GM15510 (cell line): ENCODE data around the gene CMC1.

Experiments
- POLR2A ChIP-seq: IDR thresholded peaks from 3 replicates; pipeline ENCODE4 v1.6.1; 2011; ENCODE audit warnings: borderline replicate concordance; ENCODE audit not compliant: insufficient read length; ENCODE audit errors: extremely low read depth

Gene CMC1

DNA sequence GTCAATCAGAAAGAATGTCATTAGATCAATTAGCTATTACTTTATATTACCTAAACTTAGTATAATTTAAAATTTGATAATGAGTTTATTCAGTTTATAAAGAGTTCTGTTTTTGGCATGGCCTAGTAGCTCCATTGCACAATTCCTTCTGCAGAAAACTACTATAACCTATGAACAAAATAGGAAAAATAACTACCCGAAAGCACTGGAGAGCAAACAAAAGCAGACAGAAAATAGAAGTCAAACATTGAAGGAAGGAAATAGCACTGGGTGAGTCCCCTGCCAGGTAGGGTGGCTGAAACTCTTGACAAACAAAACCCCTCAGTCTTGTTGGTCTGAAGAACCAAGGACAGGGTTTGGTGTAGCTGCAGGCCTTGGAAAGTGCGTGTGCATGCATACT is 37.5 kb downstream of the CMC1 start:
- no peak for TF ChIP-seq POLR2A

DNA sequence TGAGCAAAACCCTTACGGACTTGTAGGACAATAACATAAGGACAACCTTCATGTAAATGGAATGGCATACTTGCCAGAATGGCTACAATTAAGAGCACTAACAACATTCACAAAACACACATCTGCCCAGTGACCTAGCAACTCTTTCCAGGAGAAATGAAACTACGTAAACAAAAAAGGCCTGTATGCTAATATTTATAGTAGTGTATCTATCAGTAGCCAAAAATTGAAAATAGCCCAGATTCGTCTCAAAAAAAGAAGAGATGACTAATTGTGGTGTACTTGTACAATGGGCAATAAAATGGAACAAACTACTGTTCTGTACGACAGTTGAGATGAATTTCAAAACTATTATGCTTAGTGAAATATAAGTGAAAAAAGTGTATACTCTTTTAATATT is 38.4 kb downstream of the CMC1 start:
- TF ChIP-seq POLR2A = no peak

DNA sequence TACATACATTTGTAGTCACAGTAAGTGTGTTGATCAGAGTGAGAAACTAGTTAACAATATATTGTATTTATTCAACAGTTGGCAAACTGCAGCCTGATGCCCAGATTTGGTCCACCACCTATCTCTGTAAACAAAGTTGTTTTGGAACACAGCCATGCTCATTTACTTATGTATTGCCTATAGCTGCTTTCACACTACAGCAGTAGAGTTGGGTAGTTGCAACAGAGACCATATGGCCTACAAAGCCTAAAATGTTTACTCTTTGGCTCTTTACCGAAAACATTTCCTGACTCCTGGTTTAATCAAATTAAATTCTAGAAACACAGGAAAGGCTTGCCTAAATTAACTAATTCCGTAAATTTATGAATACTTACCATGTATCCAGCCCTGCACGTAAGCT is 39.4 kb downstream of the CMC1 start:
- TF ChIP-seq POLR2A = no peak

DNA sequence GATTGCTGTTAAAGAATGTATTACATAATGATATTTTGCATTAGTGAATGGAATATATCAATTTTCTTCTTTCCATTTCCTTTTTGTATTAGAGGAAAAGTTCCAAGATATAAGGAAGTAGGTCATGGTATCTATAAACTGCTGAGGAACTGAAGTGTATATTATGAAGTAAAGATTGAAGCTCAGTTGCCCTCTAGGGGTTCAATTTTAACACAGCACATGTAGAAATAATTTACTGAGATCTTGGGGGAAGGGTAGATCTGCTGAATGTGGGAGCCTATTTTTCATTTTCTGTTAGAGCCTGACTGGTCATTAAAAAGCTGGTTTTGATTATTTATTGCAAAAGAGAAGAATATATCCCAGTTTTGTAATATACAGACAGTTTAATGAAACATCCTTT is 45.2 kb downstream of the CMC1 start:
- no peak for TF ChIP-seq POLR2A

DNA sequence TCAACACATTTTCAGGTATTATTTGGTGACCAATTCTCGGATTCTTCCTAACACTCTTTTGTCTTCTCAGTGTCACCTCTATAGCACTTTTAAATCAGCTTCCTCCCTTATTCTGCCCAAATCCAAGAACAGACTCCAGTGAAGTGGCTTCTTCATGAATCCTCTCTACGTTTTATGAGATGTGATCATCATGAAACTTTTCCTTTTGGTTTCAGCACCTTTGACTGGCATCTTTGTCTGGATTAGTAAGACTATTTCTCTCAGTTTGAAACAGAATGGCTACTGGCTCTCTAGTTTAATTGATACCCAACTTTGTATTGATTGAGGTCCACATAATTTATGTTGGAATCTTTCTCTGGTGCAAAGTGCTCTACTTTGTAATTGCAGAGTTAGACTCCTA is 45.6 kb downstream of the CMC1 start:
- no peak for TF ChIP-seq POLR2A

DNA sequence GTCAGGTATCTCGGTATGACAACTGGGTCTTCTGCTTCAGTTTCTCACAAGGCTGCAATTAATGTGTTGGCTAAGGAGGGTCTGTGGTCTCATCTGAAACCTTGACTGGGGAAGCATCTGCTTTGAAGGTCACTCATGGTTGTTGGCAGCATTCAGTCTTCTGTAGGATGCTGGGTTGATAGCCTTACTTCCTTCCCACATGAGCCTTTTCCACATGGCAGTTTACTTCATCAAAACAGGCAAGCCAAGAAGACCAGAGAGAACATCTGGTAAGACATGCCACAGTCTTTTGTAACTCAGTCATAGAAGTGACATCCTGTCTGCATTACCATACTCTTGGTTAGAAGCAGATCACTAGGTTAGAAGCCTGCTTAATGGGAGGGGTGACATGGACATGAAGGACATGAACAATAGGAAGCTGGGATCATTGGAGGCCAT is 49.5 kb downstream of the CMC1 start:
- TF ChIP-seq POLR2A = no peak

DNA sequence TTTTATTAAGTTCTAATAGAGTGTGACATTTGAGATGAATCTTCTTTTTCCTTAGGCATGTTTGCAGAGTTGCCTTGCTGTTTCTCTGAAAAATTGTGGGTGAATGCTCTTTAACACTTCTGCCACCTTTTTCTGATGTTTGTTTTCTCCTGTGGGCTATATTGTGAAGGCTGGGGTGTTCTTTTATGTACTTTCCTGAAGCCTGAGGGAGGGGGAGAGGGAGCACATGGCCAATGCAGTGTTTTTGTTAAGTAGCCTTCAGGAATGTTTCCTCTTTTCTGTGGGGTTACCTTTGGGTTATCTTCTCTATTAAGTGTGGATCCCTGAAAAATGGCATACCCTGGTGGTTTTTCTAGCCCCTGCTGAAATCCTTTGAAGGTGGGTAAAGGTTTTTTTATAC is 50.2 kb downstream of the CMC1 start:
- no peak for TF ChIP-seq POLR2A

DNA sequence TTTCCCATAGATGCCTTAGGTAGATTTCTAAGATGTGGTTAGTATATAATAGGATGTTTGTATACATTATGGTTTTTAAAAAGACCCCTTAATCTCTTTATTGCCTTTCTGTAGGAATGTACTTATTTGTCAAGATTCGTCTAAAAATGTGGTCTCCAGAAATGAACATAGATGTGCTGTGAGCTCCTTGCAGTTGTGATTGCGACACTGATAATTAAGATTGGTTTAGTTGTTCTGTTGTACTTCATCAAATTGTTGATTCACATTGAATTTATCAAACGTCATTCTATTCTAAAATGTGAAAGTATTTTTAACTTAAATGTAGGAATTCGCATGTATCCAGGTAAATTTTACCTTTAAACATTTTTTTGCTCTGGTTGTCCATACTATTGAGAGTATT is 51.2 kb downstream of the CMC1 start:
- no peak for TF ChIP-seq POLR2A

DNA sequence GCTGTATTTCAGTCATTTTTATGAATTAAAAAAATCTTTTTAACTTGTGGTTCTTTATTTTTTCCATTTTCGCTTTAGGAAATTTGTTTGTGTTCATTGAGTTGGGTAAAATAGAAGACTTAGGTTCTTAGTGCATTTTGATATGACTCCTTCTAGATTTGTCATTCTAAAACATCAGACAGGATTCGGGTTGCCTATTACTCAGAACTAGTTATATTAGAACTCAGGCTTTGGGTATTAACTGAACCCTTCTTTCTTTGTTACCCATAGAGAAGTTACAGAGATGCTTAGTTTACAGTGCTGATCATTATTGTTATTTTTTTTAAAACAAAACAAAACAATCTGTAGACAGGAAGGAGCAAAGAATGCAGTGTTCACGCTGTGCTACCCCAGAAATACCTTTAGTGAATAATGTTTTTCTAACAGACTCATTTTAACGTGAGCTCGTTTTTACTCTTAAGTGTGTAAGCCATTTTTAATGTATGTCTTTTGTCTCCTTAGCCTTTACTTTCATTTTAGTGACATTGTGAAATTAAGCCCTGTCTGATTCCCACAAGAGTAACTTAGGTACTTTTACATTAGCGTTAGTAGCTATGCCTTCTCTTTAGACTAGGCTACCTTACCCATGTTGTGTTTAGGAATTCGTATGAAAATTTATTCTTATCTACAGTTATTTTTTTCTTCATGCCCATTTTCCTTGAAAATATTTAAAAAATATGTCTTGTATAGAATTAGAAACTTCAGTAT is 53.4 kb downstream of the CMC1 start:
- no peak for TF ChIP-seq POLR2A

DNA sequence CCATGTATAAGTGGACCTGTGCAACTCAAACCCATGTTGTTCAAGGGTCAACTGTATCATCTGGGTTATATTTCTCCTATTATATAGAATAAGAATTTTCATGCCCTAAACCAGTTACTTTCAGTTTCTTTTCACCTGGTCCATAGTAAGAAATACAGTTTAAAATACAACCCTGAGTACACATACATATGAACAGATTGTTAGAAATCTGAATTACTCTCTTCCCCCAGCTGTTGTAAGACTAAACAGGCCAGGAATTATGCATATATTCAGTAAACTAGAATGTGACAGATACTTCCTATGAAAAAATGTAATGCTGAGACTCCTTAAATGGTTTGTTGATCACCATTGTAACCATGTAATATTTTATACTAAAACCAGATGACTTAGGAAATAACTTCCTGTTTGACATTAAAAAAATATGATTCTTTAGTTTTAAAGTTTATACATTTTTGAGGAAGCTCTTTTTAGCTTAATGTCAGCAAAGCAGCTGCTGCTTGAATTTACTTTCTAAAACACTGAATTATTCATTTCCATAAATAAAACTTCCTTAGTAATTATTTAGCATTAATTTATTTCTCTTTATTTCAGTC is 54.6 kb downstream of the CMC1 start:
- TF ChIP-seq POLR2A = no peak

DNA sequence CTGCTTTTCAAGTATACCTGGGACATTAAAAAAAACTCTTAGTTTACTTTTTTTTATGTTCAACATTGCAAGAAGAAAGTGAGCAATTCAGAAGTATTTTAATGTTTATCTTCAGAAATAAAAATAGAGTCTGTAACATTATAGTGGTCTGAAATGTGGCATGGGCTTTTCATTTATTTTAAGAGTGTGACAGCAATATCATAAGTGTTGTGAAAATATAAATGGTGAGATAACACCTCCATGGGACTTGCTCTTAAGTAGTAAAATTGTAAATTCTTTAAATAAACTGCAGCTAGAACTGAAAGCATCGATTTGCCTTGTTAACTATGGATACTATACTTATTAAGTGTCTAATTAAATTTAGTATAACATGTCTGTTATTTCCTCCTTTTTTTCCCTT is 58.3 kb downstream of the CMC1 start:
- TF ChIP-seq POLR2A = no peak

DNA sequence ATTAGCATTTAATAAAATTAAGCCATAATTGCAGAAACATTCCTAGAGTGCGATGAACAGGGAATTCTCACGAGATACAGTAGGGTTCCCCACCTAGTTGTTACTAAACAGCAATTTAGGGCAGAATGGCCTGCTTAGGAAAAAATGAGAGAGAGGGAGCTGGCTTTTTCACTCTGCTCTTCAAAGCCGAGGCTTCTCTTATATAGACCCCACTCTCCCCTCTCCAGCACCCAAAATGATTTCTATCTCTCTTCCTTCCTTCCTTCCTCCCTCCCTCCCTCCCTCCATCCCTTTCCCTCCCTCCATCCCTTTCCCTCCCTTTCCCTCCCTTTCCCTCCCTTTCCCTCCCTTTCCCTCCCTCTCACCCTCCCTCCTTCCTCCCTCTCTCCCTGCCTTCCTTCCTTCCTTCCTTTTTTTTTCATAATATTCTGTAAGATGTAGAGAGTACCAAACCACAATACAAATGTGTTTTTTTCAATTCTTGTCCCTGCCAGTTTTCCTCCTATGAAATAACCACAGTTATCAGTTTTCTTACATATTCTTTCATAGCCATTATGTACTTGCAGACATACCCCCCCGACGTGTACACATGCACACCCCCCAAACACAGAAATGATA is 59.0 kb downstream of the CMC1 start:
- TF ChIP-seq POLR2A = no peak

DNA sequence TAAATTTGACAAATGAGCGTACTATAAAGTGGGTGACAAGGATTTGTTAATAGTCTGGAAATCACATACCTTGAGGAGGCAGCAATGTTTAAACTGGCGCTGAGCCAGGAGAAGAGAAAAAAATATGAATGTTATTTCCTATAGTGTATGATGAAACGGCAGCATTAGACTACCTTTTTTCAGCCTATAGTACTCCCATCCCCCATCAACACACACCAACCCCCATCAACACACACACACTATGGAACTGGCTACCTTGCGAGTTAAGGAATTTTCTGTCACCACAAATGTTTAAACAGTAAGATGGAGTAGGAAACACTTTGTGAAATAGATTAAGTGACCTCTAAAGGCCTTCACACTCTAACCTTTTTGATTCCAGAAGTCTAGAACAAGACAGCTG is 60.3 kb downstream of the CMC1 start:
- no peak for TF ChIP-seq POLR2A

DNA sequence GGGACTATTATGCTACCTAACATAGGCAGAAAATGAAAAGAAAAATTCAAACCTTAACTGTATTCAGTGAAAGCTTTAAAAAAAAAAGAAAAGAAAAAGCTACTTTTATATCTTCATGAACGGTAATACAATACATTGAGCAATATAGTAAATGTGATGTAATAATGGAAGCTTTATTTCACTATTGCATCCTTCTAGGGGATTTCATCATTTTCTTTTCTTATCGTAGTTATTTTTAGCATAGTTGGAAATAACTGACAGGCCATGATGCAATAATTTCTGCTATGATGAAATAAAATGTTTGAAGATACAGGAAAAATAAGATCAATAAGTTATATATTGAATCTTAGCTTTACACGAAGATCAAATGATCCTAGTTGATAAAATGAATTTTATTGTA is 66.8 kb downstream of the CMC1 start:
- no peak for TF ChIP-seq POLR2A

DNA sequence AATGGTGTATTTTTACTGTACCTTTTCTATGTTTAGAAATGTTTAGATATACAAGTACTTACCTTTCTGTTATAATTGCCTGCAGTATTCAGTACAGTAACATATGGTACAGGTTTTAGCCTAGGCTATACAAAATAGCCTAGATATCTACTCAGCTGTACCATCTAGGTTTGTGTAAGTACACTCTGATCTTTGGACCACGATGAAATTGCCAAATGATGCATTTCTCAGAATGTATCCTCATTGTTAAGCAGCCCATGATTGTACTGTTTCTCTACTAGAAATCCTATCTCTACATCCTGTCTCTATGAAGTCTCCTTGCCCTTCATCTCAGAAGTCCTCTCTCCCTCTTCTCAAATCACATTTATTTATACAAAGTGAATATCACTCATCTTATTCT is 74.3 kb downstream of the CMC1 start:
- no peak for TF ChIP-seq POLR2A

DNA sequence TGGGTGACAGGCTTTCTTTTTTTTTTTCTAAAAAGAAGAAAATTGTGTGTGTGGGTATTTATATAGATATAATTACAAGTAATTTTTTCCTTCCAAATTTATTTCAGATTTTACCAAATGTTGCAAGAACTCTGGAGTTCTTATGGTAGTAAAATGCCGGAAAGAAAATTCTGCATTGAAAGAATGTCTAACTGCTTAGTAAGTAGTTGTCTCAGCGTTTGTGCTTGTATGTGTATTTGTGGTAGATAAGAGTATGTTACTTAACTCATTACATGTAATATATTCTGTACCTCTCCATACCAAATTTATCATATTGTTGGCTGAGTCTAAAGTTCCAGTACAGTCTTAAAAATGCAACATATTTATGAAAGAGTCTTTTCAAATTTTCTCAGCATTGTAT is 74.8 kb downstream of the CMC1 start:
- no peak for TF ChIP-seq POLR2A
